H1 (cell line): ENCODE data around the gene RGS9. TPM values are rescaled to one million over a fixed set of nuclear protein-coding genes. Genes with fewer than 3 reads are reported as not detected.

Experiments
- ASH2L ChIP-seq: fragments of 200-600, 300-600 bp; sonication (generic); IDR thresholded peaks from one replicate; pipeline ENCODE4 v1.7.1; 2017; ENCODE audit warnings: low read length
- CBX5 ChIP-seq: fragments of 300-800, 300-1000 bp; sonication (generic); IDR thresholded peaks from 2 replicates; pipeline ENCODE4 v1.7.1; 2016; ENCODE audit warnings: antibody characterized with exemption, low read length, low read depth
- CTCF ChIP-seq, 3 experiments: IDR thresholded peaks; 1 replicate in 2 of 3; 2 replicates in 1 of 3; pipeline versions ENCODE4 v1.5.1 to v1.6.1; 2011; ENCODE audit warnings: low read length in 3 of 3, mild to moderate bottlenecking in 3 of 3, inconsistent platforms in 2 of 3, low read depth in 1 of 3, moderate library complexity in 1 of 3; ENCODE audit not compliant: insufficient read depth in 1 of 3; ENCODE audit errors: control extremely low read depth in 1 of 3
- E2F6 ChIP-seq: IDR thresholded peaks from 2 replicates; pipeline ENCODE4 v1.6.1; 2012; ENCODE audit warnings: inconsistent platforms
- EGR1 ChIP-seq: IDR thresholded peaks from 2 replicates; pipeline ENCODE4 v1.6.1; 2011; ENCODE audit warnings: low read depth, low read length, borderline replicate concordance
- EP300 ChIP-seq, 2 experiments: IDR thresholded peaks; 1 replicate in 1 of 2; 2 replicates in 1 of 2; pipeline ENCODE4 v1.6.1; 2011 to 2012; ENCODE audit warnings: low read depth in 2 of 2, low read length in 2 of 2, mild to moderate bottlenecking in 2 of 2, borderline replicate concordance in 1 of 2, inconsistent platforms in 1 of 2, moderate library complexity in 1 of 2
- HDAC2 ChIP-seq, 2 experiments: fragments of 300-600 bp in 1 of 2; sonication (generic) in 1 of 2; IDR thresholded peaks; 2 replicates each; pipeline ENCODE4 v1.6.1; 2011 to 2012; ENCODE audit warnings: low read depth in 2 of 2, low read length in 2 of 2, mild to moderate bottlenecking in 2 of 2, moderate library complexity in 2 of 2, borderline replicate concordance in 1 of 2, inconsistent platforms in 1 of 2
- KDM4A ChIP-seq: IDR thresholded peaks from one replicate; pipeline ENCODE4 v1.7.1; 2012; ENCODE audit warnings: low read depth, mild to moderate bottlenecking, moderate library complexity, low read length, inconsistent platforms; ENCODE audit not compliant: severe bottlenecking
- MAFK ChIP-seq: IDR thresholded peaks from 2 replicates; pipeline ENCODE4 v1.6.1; 2012; ENCODE audit warnings: low read depth, mild to moderate bottlenecking, improper control_type of control experiment, low read length
- POLR2A ChIP-seq, 2 experiments: IDR thresholded peaks; 1 replicate in 1 of 2; 2 replicates in 1 of 2; pipeline ENCODE4 v1.6.1; 2011; ENCODE audit warnings: low read depth in 2 of 2, low read length in 2 of 2, mild to moderate bottlenecking in 2 of 2; ENCODE audit errors: control extremely low read depth in 1 of 2
- RAD21 ChIP-seq, 2 experiments: IDR thresholded peaks in 1 of 2; conservative IDR thresholded peaks in 1 of 2; 2 replicates each; pipeline ENCODE4 v1.6.1; 2011; ENCODE audit warnings: low read depth in 2 of 2, low read length in 2 of 2, improper control_type of control experiment in 1 of 2, inconsistent platforms in 1 of 2, mild to moderate bottlenecking in 1 of 2, moderate library complexity in 1 of 2
- RFX5 ChIP-seq: IDR thresholded peaks from 2 replicates; pipeline ENCODE4 v1.6.1; 2011; ENCODE audit warnings: low read depth, low read length, improper control_type of control experiment, borderline replicate concordance
- SIRT6 ChIP-seq: IDR thresholded peaks from one replicate; pipeline ENCODE4 v1.7.1; 2012; ENCODE audit warnings: low read length, inconsistent platforms
- TAF1 ChIP-seq: IDR thresholded peaks from 2 replicates; pipeline ENCODE4 v1.6.1; 2011; ENCODE audit warnings: mild to moderate bottlenecking, low read depth, low read length
- TEAD4 ChIP-seq: IDR thresholded peaks from 2 replicates; pipeline ENCODE4 v1.6.1; 2012; ENCODE audit warnings: low read depth, low read length, inconsistent platforms, mixed read lengths
- YY1 ChIP-seq: IDR thresholded peaks from 2 replicates; pipeline ENCODE4 v1.6.1; 2011; ENCODE audit warnings: low read depth, mild to moderate bottlenecking, low read length
- polyA plus RNA-seq, 7 experiments: library from polyadenylated mRNA; depleted of rRNA in 3 of 7; stranded (reverse) in 5 of 7; unstranded in 2 of 7; fragments of >200 nt in 5 of 7; fragments of 200-250 nt in 2 of 7; gene quantifications; 1 replicate in 5 of 7; 2 replicates in 1 of 7; 4 replicates in 1 of 7; pipeline versions ENCODE4 v1.2.1 to v1.2.3, GENCODE V29; 2011 to 2013; ENCODE audit warnings: missing spikeins in 2 of 7, mixed read lengths in 2 of 7
- total RNA-seq: library from RNA; stranded (reverse); fragmentation: NEBNext Ultra II Directional; extraction: Animal tissue kit (Norgen Biotek cat#: 25700); gene quantifications from 2 replicates; pipeline ENCODE4 v1.2.1, GENCODE V29; 2021
- TF ChIP-seq, protein P1 (sequence below): IDR thresholded peaks from 2 replicates; pipeline ENCODE4 v1.6.1; 2012; ENCODE audit warnings: low read length, inconsistent platforms

RGS9 gene
- total and polyA plus RNA-seq, 2 of the 8 experiments (the other 6 are each of a cell fraction or from before 2014, with no cell fraction given) = 8.9 to 20.5 TPM

GRCh38 chr17:65137021-65137939 is at the start of gene RGS9 (continued):
- TF ChIP-seq RFX5 = no peak
- TF ChIP-seq SIRT6 = no peak
- no peak for TF ChIP-seq TAF1
- TF ChIP-seq POLR2A (IDR thresholded peaks at IDR 0.05; ENCODE audit: control extremely low read depth in 1 of 2, low read depth in 2 of 2, low read length in 2 of 2) = no peak
- TF ChIP-seq CTCF (IDR thresholded peaks at IDR 0.05; ENCODE audit: control extremely low read depth in 1 of 3, insufficient read depth in 1 of 3, low read depth in 1 of 3, low read length in 3 of 3) = peak; percentile 81 to 90 (median 83)
- peak; percentile 58 for TF ChIP-seq KDM4A
- TF ChIP-seq, protein P1, sequence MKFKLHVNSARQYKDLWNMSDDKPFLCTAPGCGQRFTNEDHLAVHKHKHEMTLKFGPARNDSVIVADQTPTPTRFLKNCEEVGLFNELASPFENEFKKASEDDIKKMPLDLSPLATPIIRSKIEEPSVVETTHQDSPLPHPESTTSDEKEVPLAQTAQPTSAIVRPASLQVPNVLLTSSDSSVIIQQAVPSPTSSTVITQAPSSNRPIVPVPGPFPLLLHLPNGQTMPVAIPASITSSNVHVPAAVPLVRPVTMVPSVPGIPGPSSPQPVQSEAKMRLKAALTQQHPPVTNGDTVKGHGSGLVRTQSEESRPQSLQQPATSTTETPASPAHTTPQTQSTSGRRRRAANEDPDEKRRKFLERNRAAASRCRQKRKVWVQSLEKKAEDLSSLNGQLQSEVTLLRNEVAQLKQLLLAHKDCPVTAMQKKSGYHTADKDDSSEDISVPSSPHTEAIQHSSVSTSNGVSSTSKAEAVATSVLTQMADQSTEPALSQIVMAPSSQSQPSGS = 0 out of 2 replicates have a peak, but pooled peaks have one; percentile 44
- TF ChIP-seq HDAC2 (IDR thresholded peaks at IDR 0.05; ENCODE audit: borderline replicate concordance in 1 of 2, low read depth in 2 of 2, low read length in 2 of 2) = peak in 1 of 2 experiments; percentile 93; a peak in 3 of 4 replicates
- TF ChIP-seq EGR1 = peak; percentile 60
- TF ChIP-seq E2F6 = no peak
- no peak for TF ChIP-seq CBX5
- TF ChIP-seq RAD21 (IDR thresholded peaks at IDR 0.05 in 1 of 2, conservative IDR thresholded peaks at IDR 0.05 in 1 of 2; ENCODE audit: low read depth in 2 of 2, low read length in 2 of 2) = peak; percentile 60 to 76
- TF ChIP-seq ASH2L = peak; percentile 24
- 0 out of 2 replicates have a peak, but pooled peaks have one; percentile 69 for TF ChIP-seq YY1
- TF ChIP-seq TEAD4 = 0 out of 2 replicates have a peak, but pooled peaks have one; percentile 19
- no peak for TF ChIP-seq MAFK
- peak in 1 of 2 experiments; percentile 85; a peak in 1 of 3 replicates for TF ChIP-seq EP300 (IDR thresholded peaks at IDR 0.05; ENCODE audit: borderline replicate concordance in 1 of 2, low read depth in 2 of 2, low read length in 2 of 2)
